Measurements from ENCODE around the gene KRTAP12-3.
"Not testable (repeated sequence)": the region's sequence is repeated elsewhere in the genome, so short reads cannot be mapped to it uniquely, and the experiment has no call there.

KRTAP12-3 gene

DNA sequence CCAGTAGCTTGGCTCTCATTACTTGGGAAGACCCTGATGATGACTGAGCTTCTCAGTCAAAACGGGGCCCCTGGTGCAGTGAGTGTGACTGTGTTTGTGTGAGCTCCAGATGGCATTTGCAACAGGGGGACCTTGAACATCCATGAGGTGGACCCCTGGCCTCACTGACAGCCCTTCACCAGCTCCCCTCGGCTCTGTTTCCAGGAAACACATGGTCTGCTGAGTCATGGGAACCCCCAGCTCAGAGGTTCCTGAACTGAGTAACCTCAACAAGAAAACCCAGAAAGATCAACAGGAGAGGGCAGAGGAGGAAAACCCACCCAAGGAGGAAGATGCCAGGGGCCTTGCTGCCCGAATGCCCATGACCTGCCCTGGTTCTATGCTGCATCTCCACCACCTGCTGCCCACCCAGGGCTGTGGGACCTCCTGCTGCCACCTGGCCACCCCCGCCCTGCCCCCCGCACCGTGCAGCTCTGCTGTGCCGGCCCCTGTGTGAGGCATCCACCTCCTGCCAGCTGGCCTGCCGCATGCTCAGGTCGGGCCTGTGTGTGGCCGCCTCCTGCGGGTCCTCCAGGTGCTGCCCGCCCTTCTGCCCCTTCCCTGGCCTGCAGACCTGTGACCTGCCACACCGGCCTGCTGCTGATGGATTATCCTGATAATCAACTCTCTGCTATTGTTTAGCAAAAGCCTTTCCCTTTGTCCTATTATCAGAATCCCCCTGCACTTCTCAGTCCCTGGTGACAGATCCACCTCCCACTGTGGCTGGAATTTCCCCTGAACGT is 28.5 kb downstream of the KRTAP12-3 start:
- peak; percentile 32 for DNase-seq

DNA sequence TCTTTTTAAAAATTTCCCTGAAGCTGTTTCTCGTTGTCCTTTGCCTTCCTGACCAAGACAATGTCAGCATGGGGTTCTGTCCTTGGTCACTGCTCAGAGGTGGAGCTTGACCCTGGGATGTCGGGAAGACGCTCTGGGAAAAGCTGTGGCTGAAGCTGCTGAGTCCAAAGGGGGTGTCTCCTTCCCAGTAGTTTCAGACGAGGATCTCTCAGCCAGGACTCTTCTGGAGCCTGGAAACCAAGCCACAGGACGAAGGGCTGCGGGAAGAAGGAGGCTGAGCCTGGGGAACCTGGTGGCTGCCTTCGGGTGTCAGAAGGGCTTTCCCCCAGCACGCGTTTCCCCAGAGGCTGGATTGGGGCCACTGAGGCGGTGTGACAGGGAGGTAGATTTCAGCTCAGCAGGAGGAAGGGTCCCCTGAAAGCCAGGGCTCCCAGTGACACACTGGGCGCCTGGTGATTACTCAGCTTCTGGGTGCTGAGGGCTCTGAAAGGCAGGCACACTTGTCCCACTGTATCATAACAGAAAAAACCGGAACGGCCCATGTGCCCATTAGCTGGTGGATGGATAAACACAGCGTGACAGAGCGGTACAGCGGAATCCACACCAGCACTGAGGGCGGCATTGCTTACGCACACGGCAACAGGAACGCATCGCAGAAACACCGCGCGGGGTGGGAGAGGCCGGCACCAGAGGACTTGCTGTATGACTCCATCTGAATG is 29.3 kb downstream of the KRTAP12-3 start:
- no peak for DNase-seq

DNA sequence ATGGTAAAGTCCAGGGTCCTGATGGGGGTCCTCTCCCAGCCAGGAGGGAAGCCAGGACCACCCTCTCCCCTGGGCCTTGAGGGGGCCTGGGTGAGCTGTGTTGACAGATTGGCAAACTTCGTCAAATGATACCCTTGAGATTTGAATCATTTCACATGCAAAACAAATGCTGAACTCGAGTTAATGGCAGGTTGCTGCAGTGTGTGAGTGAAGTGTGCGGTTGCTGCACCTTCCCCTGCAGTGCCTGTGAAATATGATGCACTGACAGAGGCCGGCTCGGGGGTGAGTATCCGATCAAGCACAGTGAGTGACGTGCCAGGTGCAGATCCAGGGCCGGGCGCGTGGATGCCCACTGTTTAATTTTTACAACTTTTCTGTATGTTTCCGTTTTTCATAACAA is 29.9 kb downstream of the KRTAP12-3 start:
- no peak for DNase-seq

DNA sequence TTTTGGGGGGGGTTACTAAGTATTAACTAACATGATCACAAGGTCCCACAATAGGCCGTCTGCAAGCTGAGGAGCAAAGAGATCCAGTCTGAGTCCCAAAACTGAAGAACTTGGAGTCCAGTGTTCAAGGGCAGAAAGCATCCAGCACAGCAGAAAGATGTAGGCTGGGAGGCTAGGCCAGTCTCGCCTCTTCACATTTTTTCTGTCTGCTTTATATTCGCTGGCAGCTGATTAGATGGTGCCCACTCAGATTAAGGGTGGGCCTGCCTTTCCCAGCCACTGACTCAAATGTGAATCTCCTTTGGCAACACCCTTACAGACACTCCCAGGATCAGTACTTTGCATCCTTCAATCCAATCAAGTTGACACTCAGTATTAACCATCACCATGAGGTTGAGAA is 32.0 kb downstream of the KRTAP12-3 start:
- not testable (repeated sequence) for DNase-seq

DNA sequence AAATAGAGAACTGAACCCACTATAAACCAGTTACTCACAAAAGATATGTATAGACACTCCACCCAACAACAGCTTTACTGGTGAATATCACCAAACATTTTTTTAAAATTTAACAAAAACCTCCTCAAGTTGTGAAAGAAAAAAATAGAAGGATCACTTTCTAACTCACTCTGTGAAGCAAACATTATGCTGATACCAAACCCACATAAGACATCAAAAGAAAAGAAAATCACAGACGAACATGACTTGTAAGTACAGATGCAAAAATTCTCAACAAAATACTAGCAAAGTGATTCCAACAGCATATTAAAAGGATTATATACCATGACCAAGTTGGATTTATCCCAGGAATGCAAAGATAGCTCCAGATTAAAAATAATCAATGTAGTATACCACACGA is 34.0 kb downstream of the KRTAP12-3 start:
- DNase-seq: no peak

DNA sequence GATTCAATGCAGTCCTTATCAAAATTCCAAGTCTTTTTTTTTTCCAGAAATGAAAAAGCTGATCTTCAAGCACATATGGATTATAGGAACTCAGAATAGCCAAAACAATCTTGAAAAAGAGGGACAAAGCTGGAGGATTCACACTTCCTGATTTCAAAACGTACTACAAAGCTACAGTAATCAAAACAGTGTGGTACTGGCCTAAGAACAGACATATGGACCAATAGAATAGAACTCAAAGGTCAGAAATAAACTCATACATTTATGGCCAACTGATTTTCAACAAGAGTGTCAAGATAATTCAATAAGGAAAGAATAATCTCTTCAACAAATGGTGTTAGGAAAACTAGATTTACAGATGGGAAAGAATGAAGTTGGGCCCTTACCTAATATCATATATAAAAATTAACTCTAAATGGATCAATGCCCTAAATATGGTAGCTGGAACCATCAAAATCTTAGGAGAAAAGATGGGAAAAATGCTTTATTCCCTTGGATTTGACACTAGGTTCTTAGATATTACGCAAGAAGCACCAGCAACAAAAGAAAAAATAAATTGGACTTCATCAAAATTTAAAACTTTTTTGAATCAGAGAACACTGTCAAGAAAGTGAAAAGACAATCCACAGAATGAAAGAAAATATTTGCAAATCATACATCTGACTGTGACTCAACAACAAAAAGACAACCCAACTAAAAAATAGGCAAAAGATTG is 35.2 kb downstream of the KRTAP12-3 start:
- no peak for DNase-seq

DNA sequence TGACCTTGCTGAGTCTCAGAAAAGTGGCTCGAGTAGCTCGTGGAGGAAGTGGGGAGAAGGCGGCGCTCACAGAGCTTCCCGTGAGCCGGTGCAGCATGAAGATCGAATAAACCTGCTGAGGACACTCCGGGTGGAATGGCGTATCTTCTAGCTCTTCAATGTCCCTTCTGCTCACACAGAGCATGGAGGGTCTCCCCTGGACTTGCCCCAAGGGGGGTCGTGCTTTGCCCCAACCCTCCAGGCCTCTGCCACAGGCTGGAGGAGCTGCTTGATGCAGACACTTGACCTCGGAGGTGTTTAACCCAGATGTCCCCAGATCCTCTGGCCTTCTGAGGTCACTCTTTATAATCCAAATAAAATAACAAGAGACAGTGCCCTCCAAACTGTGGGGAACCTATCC is 37.0 kb downstream of the KRTAP12-3 start:
- no peak for DNase-seq

DNA sequence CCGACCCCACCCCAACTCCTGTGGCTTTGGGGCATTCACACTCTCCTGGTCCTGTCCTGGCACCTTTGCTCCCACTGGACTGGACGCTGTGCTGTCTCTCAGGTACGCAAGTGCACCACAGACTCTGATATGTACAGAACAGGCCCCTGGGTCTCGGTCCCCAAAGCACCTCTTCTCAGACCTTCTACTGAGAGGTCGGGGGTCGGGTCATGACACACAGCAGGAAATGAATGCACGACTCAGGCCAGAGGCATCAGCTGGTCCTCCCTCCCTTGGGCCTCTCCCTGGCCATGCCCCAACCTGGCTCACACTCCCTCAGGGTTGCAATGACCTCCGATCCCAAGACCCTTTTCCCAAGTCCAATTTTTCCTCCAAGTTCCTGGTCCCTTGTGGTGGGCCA is 37.5 kb downstream of the KRTAP12-3 start:
- DNase-seq: no peak

DNA sequence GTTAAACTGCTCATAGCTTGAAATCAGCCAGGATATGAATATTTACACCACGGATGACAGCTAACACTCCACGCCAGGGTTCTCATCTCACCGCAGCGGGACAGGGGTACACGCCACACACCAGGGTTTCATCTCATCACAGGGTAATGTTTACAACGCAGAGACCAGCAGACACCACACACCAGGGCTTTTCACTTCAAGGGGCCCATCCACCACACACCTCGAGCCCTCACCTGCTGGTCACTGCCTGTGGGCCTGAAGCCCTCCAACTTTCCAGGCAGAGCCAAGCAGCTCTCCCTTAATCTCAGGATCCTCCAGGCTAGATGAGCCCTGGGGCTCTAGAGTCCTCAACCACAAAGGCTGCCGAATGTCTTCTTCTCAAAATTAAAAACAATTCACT is 37.9 kb downstream of the KRTAP12-3 start:
- no peak for DNase-seq

DNA sequence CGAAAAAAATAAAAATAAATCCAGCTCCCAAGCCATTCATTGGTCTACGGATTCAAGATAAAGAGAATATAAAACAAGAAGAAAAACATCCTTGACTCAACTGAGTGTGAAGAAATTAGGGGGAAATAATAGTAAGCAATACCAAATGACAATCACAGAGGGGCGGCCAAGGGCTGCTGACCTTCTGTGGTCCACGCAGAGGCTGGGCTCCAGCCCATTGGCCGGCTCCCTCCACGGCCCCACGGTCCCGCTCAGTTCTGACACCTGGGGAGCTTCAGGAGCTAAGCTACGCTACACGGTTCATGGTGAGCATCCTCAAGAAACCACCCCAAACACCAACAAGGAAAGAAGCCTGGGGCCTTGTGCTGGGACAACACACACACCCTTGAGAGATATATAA is 38.8 kb downstream of the KRTAP12-3 start:
- no peak for DNase-seq

DNA sequence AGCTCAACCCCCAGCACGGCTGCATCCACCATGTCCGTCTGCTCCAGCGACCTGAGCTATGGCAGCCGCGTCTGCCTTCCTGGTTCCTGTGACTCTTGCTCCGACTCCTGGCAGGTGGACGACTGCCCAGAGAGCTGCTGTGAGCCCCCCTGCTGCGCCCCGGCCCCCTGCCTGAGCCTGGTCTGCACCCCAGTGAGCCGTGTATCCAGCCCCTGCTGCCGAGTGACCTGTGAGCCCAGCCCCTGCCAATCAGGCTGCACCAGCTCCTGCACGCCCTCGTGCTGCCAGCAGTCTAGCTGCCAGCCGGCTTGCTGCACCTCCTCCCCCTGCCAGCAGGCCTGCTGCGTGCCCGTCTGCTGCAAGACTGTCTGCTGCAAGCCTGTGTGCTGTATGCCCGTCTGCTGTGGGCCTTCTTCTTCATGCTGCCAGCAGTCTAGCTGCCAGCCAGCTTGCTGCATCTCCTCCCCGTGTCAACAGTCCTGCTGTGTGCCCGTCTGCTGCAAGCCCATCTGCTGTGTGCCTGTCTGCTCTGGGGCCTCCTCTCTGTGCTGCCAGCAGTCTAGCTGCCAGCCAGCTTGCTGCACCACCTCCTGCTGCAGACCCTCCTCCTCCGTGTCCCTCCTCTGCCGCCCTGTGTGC is 39.6 kb downstream of the KRTAP12-3 start, which contains the start of gene KRTAP10-12:
TSS of gene KRTAP10-12 (plus strand) at position 1 of the 639 bp plus-strand sequence. CDS start at position 31, 30 bp downstream.
- not testable (repeated sequence) for DNase-seq

DNA sequence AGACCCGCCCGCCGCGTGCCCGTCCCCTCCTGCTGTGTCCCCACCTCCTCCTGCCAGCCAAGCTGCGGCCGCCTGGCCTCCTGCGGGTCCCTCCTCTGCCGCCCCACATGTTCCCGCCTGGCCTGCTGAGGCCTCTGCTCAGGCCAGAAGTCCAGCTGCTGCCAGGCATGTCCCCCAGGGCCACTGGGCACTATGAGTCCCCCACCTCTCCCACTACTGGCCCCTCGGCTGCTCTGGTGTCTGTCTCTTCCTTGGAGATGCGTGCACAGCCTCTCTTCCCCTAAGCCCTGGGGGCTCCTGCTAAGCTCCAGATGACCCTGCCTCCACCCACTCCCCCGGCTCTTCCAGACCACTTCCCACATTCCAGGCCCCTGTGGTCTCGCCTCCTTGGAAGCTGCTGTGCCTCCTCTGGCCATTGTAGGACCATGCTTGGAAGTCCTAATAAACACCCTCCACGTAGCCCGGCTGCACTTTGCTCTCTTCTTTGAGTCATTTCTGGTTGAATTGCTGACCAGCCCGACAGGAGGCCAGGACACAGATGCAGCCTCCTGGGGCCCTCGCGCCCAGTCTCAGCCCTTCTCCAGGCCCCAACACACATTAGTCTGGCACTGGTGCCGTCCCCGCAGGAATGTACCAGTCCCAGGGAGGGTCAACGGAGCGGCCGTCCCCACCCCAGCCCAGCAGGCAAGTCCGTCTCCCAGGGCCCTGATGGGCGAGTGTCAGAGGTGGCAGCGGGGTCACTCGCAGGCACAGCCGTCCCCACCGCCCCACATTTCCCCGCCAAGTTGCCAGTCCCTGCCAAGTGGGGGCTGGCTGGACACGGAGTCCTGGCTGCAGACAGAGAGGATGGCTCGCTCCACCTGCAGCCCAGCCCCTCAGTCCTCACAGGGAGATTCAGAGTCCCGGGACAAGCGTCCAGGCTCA is 40.3 kb downstream of the KRTAP12-3 start:
- DNase-seq: no peak

DNA sequence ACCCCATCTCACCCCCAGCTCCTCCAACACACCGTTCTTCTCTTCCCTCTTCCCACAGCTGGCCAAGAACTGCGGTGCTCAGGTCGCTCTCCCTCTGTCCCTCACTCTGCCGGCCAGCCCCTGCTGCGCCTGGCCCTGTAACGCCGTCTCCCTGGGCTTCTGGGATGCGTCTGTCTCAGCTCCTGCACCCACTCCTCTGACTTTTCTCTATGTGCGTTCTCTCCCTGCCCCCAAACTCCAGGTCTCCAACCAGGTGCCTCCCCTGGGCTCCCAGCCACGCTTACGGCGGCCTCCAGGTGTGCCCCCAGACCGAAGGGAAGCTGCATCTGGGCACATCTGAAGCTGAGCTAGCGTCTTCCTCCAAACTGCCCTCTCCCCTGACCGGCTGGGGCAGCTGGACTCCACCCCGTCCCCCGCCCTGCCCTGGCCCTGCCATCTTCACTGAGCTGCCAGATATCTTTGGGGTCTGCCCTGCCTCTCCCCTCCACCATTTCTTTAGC is 41.8 kb downstream of the KRTAP12-3 start:
- no peak for DNase-seq

DNA sequence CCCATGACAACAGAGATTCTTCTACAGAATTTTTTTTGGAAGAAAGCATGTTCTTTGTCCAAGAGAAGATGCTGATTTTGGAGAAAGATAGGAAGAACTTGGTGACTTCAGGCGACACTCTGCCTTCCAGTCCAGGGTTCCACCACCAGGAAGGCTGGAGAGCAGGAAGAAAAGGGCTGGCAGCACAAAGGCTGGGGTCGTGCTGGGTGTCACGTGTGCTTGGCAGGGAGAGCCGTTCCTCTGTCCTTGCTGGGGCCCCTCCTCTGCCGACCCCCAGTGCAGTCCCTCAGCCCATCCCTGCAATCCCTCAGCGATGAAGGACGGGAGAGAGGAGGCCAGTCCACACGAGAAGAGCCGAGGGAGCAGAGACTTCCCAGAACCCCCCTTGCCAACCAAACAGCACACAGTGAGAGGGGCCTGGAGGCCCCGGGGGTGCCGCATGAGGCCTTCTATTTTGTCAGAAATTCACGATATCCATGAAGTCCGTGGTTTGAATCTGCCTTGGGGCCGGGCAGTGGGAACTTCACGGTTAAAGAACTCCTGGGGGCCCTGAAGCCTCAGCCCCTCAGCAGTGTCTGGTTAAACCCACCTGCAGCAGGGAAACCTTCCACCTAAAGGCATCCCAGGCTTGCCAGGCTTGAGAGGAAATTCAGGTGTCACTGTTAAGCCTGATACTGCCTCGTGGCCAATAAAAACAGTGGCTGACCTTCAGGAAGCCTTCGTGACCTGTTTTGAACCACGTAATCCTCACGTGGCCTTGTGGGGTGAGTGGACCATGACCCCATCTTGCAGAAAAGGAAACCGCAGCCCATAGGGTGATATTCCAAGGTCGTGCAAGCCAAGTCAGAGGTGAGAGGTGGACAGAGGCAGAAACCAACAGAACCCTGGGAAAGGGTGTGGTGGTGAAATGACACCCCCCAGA is 42.6 kb downstream of the KRTAP12-3 start:
- DNase-seq: no peak

DNA sequence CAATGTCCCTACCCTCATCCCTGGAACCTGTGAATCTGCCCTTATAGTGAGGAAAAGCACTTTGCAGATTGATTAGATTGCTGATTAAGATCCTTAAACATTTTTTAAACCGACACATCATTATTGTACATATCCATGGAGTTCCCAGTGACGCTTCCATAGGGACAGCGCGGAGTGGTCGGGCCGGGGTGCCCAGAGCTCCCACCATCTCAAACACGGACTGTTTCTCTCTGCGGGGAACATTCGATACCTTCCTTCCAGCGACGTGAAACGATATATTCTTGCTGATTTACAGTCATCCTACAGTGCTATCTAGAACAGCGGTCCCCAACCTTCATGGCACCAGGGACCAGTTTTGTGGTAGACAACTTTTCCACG is 43.3 kb downstream of the KRTAP12-3 start:
- DNase-seq: no peak

DNA sequence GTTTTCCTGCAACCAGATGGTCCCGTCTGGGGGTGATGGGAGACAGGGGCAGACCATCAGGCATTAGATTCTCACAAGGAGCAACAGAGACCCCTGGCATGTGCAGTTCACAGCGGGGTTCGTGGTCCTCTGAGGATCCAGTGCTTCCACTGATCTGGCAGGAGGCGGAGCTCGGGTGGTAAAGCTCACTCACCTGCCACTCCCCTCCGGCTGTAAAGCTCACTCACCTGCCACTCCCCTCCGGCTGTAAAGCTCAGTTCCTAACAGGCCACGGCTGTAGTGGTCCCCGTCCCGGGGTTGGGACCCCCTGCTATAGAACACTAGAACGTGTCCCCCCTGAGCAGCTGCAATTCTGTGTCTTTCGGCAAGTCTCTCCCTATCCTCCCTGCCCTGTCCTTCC is 43.8 kb downstream of the KRTAP12-3 start:
- DNase-seq: no peak

DNA sequence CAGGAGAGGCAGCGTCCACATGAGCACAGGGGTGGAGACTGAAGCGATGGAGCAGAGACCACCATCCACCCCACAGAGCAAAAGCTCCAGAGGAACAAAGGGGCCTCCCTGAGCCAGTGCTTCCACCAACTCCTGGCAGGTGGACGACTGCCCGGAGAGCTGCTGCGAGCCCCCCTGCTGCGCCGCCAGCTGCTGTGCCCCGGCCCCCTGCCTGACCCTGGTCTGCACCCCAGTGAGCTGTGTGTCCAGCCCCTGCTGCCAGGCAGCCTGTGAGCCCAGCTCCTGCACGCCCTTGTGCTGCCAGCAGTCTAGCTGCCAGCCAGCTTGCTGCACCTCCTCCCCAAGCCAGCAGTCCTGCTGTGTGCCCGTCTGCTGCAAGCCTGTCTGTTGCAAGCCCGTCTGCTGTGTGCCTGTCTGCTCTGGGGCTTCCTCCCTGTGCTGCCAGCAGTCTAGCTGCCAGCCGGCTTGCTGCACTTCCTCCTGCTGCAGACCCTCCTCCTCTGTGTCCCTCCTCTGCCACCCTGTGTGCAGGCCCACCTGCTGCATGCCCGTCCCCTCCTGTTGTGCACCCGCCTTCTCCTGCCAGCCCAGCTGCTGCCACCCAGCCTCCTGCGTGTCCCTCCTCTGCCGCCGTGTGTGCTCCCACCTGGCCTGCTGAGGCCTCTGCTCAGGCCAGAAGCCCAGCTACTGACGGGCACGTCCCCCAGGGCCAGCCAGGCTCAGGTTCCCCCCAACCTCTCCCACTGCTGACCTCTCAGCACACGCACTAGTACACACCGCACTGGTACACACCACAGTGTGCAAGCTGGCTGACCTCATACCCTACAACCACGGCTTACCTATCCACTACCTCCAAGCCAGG is 44.6 kb downstream of the KRTAP12-3 start:
- DNase-seq: no peak

DNA sequence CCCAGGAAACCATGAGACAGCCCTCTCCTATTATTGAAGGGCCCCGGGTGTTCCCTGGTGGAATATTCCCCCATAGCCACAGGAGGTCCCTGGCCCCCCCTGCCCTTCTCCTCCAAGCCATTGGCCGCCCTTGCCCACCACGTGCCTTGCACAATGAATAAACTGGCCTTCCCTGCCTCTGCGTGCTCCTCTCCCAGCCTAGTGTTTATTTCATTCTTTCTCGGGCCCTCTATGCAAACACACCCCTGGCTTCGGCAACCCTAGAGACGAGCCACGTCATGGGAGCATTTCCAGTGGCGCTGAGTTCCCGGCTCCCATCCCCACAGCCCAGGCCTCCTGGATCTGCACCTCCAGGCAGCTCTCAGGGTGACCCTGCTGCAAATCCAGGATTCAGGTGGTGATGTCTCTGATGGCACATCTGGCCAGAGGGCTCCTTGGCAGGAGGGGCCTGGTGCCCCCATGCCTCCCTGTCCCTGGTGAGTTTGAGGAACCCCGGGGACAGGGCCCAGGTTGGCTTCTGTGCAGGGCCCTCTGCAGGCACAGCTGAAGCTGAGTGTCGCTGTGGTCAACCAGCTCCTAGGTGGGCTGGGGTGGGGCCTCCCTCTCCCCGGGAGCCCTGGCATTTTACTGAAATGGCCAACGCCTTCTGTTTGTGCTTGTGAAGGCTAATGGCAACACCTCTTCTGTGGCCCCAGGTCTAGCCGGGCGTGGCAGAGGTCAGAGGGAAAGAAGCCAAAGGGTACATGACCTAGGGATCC is 45.4 kb downstream of the KRTAP12-3 start:
- no peak for DNase-seq

Measured in hematopoietic multipotent progenitor cell treated with erythropoietin and hydrocortisone succinate and interleukin-3 and kit ligand, for 4 days (in vitro differentiated cells).